Measurements from ENCODE around the gene JUND. TPM values are rescaled to one million over a fixed set of nuclear protein-coding genes. Genes with fewer than 3 reads are reported as not detected.
A peak's percentile ranks its signal among the peaks of the same experiment; 100 is the strongest.

The JUND gene
- 181 TPM for total RNA-seq
- 117 TPM for polyA plus RNA-seq (ENCODE audit: insufficient read depth, low read depth, low replicate concordance)
- long read RNA-seq, donor 1, transcript JUND-201 (1 exons, 1,863 nt): major isoform, 196 of 196 reads
- long read RNA-seq, donor 1, partial matches to known transcripts: 0 of 196 reads
- long read RNA-seq, donor 1, other reads (novel, unspliced or antisense): 0 of 196 reads
- long read RNA-seq, donor 2, transcript JUND-201 (1 exons, 1,863 nt): major isoform, 288 of 288 reads
- long read RNA-seq, donor 2, partial matches to known transcripts: 0 of 288 reads
- long read RNA-seq, donor 2, other reads (novel, unspliced or antisense): 0 of 288 reads
- long read RNA-seq, donor 3, transcript JUND-201 (1 exons, 1,863 nt): major isoform, 445 of 445 reads
- long read RNA-seq, donor 3, partial matches to known transcripts: 0 of 445 reads
- long read RNA-seq, donor 3, other reads (novel, unspliced or antisense): 0 of 445 reads
- long read RNA-seq, donor 4, transcript JUND-201 (1 exons, 1,863 nt): major isoform, 209 of 209 reads
- long read RNA-seq, donor 4, partial matches to known transcripts: 0 of 209 reads
- long read RNA-seq, donor 4, other reads (novel, unspliced or antisense): 0 of 209 reads
- long read RNA-seq, donor 5, transcript JUND-201 (1 exons, 1,863 nt): major isoform, 12 of 12 reads
- long read RNA-seq, donor 5, partial matches to known transcripts: 0 of 12 reads
- long read RNA-seq, donor 5, other reads (novel, unspliced or antisense): 0 of 12 reads
- long read RNA-seq, donor 6, transcript JUND-201 (1 exons, 1,863 nt): major isoform, 306 of 306 reads
- long read RNA-seq, donor 6, partial matches to known transcripts: 0 of 306 reads
- long read RNA-seq, donor 6, other reads (novel, unspliced or antisense): 0 of 306 reads
- long read RNA-seq, donor 7, transcript JUND-201 (1 exons, 1,863 nt): major isoform, 552 of 552 reads
- long read RNA-seq, donor 7, partial matches to known transcripts: 0 of 552 reads
- long read RNA-seq, donor 7, other reads (novel, unspliced or antisense): 0 of 552 reads
- long read RNA-seq, donor 8, transcript JUND-201 (1 exons, 1,863 nt): major isoform, 326 of 326 reads
- long read RNA-seq, donor 8, partial matches to known transcripts: 0 of 326 reads
- long read RNA-seq, donor 8, other reads (novel, unspliced or antisense): 0 of 326 reads
- long read RNA-seq, donor 9, transcript JUND-201 (1 exons, 1,863 nt): major isoform, 111 of 111 reads
- long read RNA-seq, donor 9, partial matches to known transcripts: 0 of 111 reads
- long read RNA-seq, donor 9, other reads (novel, unspliced or antisense): 0 of 111 reads
- long read RNA-seq, donor 10, transcript JUND-201 (1 exons, 1,863 nt): major isoform, 547 of 547 reads
- long read RNA-seq, donor 10, partial matches to known transcripts: 0 of 547 reads
- long read RNA-seq, donor 10, other reads (novel, unspliced or antisense): 0 of 547 reads

DNA sequence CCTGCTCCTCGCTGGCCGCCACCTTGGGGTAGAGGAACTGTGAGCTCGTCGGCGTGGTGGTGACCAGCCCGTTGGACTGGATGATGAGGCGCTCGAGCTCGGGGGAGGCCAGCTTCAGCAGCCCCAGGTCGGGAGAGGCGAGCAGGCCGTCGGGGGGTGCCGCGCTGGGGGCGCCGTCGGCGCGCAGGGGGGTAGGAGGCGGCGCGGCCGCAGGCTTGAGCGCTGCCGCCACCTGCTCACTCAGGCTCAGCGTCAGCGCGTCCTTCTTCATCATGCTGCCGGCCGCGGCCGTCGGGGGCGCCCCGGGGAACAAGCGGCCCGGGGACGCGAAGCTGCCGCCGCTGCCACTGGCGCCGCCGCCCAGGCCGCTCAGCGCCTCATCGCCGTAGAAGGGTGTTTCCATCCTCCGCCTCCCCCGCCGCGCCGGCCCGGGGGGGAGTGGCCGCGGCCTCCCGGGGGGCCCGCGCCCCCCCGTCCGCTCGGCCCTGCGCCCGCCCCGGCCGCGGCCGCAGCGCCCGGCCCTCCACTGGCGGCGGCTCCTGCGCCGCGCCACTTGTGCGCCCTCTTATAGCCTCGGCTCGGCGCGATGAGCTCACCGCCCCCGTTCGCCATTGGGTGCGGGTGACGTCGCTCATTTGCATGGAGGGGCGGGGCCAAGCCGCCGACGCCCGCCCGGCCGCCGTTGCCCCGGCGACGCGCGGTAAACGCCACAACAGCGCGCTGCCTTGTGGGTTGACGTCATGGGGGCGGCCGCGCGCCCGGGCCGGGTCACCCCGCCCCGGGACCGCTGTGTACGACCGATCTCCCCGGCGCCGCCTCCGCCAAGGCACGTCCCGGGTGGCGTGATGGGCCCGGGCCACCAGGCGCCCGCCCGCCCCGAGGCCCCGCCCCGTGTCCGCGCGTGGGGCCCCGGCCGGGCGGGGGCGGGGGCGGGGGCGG lies at the start of gene JUND:
Gene JUND, minus strand, starts transcription at position 541 of the 939 bp plus-strand sequence. Its CDS starts 138 bp downstream, at position 403.
- H3K27me3 ChIP-seq (ENCODE audit: control insufficient read depth, insufficient read depth, low read length): no peaks in the 10 kb centered on the region
- H3K36me3 ChIP-seq (ENCODE audit: control insufficient read depth in 2 of 3, insufficient read depth in 3 of 3, low read length in 3 of 3): peaks cover 7 to 15% (median 8%) of the 10 kb centered on the region in 3 donors
- H3K4me3 ChIP-seq (ENCODE audit: low read length in 3 of 3): peak within 1 kb of the TSS; percentile 95 to 99 (median 99)
- H3K27ac ChIP-seq (ENCODE audit: low read depth in 2 of 2, low read length in 2 of 2): peak within 1 kb of the TSS; percentile 100
- intact Hi-C loops (cut with DNase I): no loop called here
- DNase-seq (peak; percentile 98 to 100 (median 99)), FAIRE-seq (no peak)
- H3K4me1 ChIP-seq (ENCODE audit: control insufficient read depth in 2 of 3, insufficient read depth in 2 of 3, low read depth in 1 of 3, low read length in 3 of 3): peaks cover 0 to 27% (median 12%) of the 10 kb centered on the region in 3 donors
- no peaks in the 10 kb centered on the region for H3K9me3 ChIP-seq (ENCODE audit: control insufficient read depth in 2 of 3, insufficient read depth in 1 of 3, low read length in 3 of 3)
- TF ChIP-seq, protein P1, sequence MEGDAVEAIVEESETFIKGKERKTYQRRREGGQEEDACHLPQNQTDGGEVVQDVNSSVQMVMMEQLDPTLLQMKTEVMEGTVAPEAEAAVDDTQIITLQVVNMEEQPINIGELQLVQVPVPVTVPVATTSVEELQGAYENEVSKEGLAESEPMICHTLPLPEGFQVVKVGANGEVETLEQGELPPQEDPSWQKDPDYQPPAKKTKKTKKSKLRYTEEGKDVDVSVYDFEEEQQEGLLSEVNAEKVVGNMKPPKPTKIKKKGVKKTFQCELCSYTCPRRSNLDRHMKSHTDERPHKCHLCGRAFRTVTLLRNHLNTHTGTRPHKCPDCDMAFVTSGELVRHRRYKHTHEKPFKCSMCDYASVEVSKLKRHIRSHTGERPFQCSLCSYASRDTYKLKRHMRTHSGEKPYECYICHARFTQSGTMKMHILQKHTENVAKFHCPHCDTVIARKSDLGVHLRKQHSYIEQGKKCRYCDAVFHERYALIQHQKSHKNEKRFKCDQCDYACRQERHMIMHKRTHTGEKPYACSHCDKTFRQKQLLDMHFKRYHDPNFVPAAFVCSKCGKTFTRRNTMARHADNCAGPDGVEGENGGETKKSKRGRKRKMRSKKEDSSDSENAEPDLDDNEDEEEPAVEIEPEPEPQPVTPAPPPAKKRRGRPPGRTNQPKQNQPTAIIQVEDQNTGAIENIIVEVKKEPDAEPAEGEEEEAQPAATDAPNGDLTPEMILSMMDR (IDR thresholded peaks at IDR 0.05; ENCODE audit: borderline replicate concordance, extremely low read depth, insufficient read depth): no peak
- H3K9ac ChIP-seq (ENCODE audit: low read length in 3 of 3): peak within 1 kb of the TSS; percentile 95 to 100 (median 100)

DNA sequence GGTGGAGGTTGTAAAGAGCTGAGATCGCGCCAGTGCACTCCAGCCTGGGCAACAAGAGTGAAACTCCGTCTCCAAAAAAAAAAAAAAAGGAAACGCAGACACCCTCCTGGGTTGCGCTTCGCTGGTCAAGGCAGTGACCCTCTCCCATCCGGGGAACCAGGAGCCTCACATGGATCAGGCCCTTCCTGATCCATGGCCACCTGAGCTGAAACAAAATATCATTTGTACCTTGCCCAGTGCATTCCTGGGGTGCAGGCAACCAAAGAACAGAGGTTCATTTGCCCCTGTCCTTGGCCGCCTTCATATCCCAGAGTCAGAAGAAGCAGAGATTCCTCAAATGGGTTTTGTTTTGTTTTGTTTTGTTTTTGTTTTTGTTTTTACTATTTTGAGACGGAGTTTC lies 49.4 kb upstream of the JUND start:
- no peaks in the 10 kb centered on the region for H3K27me3 ChIP-seq (ENCODE audit: control insufficient read depth, insufficient read depth, low read length)
- intact Hi-C loops (cut with DNase I): no loop called here
- no peak overlapping the region for H3K4me3 ChIP-seq (ENCODE audit: low read length in 3 of 3)
- H3K36me3 ChIP-seq (ENCODE audit: control insufficient read depth in 2 of 3, insufficient read depth in 3 of 3, low read length in 3 of 3): no peaks in the 10 kb centered on the region
- TF ChIP-seq, protein P1 (IDR thresholded peaks at IDR 0.05; ENCODE audit: borderline replicate concordance, extremely low read depth, insufficient read depth): no peak
- H3K27ac ChIP-seq (ENCODE audit: low read depth in 2 of 2, low read length in 2 of 2): peak overlapping the region in 1 of 2 donors; percentile 51
- no peak for FAIRE-seq
- peak in 3 of 5 donors; percentile 61 to 79 (median 68) for DNase-seq
- H3K4me1 ChIP-seq (ENCODE audit: control insufficient read depth in 2 of 3, insufficient read depth in 2 of 3, low read depth in 1 of 3, low read length in 3 of 3): peaks cover 0 to 22% (median 14%) of the 10 kb centered on the region in 3 donors
- no peaks in the 10 kb centered on the region for H3K9me3 ChIP-seq (ENCODE audit: control insufficient read depth in 2 of 3, insufficient read depth in 1 of 3, low read length in 3 of 3)
- H3K9ac ChIP-seq (ENCODE audit: low read length in 3 of 3): no peak overlapping the region
